Activated CD4-positive, CD25-positive, alpha-beta regulatory T cell treated with anti-CD3 and anti-CD28 coated beads, Interleukin-2, amount 50 U/mL, for 72 hours (primary cell): ENCODE measurements around the gene CLHC1.

ENCODE experiments used
- DNase-seq: peaks from one replicate; pipeline ENCODE4 v3.0.0; 2021

The CLHC1 gene

DNA sequence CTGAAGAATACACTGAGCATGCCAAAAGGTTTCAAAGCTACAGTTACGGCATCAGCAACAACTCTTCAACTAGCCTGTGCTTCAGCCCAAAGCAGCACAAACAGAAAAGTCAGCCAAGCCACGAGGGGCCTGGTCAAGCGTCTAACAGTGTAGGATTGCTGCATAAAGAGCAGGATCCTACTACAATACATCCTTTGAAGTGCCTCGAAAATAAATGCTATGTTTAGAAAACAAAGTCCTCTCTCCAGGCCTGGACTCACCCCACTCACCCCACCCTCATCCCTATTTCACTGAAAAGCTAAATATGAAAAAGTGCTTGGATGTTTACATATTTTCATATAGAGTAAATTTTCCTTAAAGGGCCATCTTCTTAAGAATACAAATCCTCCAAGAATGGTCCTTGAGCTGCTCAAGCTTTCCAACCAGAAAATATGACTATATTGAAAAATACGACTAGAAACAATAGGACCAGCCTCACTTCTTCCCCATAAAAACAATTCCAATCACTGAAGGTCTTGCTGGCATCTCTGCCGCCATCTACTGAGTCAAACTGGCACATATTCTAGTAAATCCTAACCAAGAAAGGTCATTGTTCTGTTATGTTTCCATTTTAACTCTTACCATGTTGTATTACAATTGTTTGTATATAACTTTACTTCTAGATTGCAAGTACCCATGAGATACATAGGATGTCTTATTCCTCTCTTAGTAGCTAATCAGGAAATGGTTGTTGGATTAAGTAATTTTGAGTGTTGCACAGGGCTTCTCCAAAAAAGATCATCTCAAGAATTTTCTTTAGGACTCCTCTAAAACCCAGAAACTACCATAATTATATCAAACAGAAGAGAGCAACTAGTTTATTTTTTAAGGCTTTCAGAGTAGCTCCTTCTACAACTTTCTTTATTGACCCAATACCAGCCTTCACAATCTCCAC, 63.6 kb downstream of the CLHC1 start:
- DNase-seq = no peak

DNA sequence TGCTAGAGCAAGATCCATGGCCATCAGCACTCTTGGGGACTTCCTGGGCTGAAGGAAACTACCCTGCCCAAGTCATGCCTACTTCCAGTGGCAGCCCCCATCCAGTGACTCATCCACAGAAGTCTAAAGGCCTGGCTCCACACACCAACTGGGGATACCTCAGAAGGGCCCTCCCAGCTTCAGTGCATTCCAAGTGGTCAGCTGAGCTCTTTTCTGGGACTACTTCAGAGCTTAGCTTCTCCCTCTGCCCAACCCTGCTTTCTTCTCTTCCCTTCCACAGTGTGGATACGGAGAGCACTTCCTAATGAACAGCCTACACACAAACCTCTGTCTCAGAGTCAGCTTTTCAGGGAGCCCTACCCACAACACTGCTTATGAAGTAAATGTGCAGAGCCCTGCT, 66.5 kb downstream of the CLHC1 start:
- DNase-seq = no peak

DNA sequence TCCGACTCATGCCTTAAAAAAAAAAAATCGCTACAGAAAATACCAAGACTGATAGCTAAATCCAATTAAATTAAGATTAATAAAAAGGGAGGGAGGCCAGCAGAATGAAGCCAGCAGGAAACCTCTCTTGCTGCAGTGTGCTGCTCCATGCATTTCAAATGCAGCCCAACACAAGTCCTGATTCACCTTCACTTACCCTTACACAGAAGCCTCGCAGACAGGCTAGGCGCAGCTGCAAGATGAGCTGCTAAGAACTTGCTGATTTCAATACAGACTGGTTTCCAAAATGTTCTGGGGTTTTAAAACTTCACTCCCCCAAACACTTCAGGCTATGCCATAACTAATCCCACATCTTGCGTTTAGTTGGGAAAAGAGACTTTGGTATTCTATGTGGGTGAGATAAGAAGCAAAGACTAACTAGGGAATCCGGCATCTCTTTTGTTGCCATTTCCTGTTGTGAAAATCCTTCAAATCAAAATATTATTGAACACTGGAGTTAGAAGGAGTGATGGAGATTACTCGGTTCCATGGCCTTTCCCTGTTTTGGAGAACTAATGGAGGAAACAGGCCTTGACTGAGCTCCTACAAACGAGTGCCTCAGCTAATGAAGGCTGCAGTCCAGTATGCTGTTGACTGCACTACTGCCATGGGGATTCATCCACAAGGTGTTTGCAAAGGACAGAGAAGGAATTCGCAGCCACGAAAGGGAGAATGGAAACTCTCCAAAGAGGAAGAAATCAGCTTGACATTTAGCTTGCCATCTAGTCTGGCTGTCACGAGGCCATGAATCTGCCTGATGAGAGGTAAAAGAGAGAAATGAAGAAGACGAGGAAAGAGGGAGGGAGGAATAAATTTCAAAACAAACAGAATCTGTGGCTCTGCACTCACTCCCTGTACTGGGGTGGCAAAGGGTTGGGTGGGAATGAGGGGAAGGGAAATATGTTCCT, 67.3 kb downstream of the CLHC1 start:
- no peak for DNase-seq

DNA sequence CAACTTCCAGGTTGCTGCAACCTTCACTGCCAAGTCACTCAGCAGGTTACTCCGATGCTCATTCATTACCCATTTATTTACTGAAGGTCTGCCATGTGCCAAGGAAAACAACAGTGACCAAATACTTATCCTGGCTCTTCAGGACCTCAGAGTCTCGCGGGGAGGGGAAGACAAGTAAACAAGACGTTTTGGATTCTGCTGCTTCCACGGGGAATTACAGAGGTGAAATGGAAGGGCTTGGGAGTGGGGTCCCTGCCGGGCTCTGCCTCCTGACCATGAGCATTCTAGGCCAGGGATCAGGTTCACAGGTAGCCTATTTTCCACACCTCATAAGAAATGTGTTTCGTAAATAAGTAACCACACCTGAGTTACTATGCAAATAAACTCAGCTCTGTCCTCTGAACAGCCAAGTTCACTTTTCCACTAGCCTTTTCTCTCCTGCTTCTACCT, 68.1 kb downstream of the CLHC1 start:
- no peak for DNase-seq

DNA sequence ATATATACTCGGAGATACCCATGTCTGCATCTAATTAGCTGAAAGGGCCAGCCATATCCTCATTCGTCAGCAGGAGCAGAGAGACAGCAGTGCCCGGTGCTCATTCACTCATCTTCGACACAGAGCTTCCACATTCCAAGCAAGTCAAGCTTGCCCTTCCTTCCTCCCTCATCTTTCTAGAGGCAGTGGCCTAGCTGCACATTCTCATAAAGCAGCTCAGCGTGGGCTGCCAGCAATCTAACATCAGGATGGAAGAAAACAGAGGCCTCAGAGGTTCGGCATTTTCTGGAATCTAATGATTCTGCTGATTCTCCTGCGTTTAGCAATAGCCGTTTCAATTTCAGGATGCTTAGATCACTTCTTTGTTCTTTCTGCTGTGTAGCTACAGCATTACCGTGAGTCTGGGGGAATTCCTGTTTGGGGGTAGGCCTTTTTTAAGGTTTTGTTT, 68.8 kb downstream of the CLHC1 start:
- DNase-seq = no peak

DNA sequence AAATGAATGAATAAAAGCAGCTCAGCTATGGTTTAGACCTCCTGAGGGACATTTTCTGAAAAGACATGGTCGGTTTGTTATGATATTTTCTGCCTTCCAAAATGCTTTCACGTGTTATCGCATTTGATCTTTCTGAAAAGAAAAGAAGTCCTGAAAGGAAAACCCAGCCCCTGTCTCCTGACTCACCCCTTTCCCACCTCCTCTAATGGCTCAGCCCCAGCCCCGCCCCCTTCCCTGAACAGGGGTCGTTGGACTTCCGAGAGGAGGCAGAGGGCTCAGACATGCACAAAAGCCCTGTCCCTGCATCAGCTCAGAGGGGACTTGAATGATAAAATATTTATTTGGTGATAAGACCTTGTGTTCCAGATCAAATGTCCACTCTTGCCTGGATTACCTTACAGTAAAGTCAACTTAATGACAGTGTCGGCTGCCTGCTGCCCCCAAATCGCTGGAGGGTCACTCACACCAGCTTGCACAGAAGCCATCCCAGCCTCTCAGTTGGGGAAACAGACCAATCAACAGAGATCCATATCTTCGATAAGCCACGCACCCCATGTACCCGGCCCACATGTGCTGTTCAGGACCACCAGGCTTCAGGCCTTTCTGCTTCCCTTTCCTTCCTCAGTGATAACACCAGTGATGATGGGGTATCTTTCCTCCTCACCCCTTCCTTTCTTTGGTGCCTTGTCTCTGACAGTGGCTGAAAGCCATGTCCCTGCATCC, 69.6 kb downstream of the CLHC1 start:
- DNase-seq = no peak

DNA sequence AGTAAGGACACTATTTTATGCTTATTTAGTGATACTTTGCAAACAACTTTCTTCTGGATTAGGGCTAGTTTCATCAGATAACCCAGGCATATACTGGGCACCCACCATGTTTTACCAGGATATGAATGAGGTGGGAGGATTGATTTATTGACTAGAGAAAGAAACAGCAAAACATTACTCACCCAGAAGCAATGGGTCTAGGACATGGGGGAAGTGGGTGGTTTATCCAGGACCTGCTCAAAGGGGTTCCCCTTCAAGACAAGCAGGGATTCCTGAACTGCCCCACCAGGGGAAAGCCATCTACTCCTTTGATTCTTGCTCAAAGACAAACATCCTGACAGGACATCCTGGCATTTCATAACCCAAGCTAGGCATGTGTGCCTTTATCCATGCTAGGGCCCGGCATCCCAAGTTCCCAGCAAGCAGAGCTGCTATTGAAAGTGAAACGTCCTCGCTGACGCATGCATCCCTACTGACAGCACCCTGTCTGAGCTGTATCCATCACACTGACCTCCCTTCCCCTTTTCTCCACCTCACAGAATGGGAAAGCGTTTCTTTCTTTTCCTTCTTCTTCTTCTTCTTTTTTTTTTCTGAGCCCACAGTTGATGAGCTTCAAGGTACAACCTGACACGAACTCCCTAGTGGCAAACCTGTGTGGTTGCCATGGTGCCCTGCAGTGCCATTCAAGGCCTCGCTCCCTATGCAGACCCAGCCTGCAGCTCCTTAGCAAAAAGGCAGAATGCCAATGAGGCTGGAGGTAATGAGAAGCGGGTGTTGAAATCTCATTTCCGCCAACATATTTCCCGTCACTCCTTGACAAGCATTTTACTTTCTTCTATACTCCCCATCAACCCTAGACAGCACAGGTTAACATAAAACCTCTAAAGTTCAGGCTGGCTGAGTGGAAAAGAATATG, 70.5 kb downstream of the CLHC1 start:
- no peak for DNase-seq

DNA sequence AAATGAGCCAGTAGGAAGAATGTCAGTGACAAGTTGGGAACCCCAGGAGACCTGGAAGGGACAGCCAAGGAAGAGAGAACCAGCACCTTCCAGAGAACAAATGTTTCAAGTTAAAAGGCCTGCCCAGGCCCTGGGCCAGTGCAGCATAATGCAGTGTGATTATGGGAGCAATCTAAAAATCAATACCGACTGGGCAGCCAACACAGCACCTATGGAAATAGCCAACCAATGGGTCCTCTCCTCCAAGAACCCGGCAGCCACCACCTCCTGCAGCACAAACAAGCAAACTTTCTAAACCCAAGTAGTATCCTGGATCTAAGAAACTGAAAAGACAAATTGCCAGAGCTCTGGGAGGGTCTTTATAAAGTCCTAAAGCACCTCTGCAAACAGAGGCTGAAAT, 71.7 kb downstream of the CLHC1 start:
- DNase-seq = no peak

DNA sequence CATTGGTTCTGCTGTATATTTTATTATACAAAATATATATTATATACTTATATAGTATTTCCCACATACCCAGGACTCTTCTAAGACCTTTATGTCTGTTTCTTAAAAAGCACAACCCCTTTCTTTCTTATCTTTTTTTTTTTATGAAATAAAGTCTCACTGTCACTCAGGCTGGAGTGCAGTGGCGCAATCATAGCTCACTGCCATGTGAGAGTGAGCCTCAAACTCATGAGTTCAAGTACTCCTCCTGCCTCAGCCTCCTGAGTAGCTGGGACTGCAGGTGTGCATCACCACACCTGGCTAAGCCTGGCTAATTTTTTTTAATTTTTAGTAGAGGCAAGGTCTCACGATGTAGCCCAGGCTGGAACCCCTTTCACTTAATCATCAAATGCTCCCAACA, 72.3 kb downstream of the CLHC1 start:
- no peak for DNase-seq

DNA sequence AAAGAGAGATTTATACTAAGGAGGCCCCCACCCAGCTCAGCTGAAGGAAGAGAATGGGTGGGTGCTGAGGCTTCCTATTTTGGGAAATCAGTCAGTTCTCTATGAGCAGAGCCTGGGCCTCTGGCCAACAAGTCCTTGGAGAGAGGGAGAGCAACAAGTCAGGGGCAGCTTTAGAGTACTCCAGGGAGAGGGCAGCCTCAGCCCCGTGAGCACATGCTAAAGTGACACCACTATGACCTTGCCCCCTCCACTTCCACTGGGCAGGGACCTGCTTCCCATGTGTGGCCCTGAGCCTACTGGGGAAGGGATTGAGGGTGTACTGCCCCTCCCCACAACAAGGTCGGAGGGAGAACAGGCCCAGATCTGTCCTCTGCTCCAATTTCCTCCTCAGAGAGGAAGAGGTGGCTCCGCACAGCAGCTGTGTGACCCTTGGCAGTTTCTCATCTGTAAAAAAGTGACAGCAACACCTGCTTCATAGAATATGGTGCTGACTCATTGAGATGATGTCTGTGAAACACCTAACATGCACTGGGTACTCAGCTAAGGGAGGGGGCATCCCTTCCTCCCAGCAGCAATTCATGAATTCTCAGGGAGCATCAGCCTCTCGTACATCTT, 72.9 kb downstream of the CLHC1 start:
- DNase-seq = no peak

DNA sequence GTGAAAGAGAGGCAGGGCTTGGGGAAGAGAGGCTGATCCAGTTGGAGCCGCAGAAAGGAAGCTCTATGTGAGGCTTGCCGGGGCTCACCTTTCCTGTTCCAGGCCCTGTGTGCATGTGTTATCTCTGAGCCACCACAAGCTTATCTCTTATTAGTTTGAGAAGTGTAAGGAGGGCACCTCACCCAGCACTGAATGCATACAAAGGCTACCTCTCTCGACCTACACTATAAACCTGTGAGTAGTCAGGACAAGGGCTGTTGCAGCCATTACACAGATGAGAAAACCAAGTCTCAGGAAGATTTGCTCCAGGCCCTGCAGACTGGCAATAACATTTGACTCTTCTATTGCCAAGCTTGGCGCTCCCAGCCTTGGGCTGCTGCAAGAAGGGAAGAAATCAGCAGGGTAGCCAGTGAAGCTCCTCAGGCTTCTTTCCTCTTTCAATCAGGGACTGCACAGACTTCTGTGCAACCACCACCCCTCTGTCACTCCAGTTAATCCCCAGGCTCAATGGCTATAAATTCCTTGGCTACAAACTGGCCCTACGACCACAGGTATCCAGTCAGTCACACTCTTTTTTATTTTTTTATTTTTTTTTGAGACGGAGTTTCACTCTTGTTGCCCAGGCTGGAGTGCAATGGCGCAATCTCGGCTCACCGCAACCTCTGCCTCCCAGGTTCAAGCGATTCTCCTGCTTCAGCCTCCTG, 73.8 kb downstream of the CLHC1 start:
- DNase-seq = no peak

DNA sequence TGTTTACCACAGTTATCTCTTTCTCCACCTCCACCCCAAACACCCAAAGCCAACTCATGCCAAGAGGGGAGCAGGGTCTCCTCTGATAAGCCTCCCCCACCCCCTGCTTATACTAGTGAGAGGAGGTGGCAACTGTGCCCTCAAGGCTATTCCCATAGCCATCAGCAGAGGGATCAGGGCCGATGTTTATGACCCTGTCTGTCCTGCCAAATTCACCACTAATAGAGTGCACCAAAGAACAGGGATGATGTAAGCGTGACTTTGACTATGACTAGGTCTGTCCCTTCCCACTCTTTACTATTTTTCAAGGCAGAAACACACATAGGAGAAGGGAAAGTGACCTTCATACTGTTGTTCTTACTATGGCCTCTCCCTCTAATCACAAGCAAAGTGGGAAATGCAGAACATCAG, 74.6 kb downstream of the CLHC1 start:
- DNase-seq = no peak

DNA sequence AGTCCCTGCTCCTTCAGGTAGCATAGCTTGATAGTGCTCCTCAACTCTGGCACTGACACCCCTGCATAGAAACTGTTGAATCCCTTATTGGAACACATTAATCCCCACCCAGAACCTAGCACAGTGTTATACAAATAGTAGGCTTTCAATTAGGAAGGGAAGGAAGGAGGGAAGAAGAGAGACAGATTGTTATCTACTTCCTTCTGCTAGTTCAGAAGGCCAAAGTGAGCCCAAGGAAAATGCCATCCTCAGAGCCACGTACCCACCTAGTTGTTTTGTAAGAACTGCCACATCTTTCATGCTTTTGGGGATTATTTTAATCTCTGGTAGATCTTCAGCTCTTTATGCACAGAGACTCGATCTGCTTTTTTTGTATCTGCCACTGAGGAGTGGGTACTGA, 75.1 kb downstream of the CLHC1 start:
- no peak for DNase-seq

DNA sequence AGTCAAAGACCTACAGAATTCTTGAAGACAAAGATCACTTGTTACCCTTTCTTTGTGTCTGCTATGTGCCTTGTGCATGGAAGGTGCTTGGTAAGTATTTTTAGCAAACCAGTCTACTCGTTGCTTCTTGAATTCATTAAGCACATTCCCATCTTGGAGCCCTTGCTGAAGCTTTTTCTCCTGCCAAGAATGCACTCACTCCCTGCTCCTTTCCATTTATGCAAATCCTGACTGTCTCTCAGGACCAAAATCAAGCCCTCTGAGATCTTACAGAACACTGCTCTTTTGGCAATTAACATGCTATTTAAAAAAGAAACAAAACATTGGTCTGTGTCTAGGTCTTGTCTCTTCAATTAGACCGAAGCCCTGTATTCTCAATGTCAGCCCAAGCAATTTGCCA, 75.8 kb downstream of the CLHC1 start:
- DNase-seq = no peak

DNA sequence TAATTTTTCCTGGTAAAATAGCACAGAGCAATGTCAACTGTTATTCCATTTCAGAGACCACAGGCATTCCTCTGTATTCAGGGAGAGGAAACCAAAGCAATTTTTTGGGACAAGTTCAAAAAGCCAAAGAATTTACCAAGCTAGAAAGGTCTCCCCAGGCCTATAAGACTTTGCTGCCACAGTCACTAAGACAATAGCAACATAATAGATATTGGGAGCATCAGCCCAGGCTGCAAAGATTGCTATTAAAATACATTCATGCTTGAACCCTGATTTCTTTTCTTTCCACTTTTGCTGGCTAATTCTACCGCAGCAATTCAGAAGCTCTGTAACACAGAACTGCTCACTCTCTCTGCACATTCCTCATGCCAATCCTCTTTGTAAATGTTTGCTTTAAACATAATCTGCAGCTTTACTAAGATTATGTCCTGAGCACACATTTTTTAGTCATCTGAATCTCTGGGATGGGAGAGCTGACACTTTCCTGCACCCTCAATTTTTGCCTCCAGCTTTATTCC, 76.3 kb downstream of the CLHC1 start:
- no peak for DNase-seq

DNA sequence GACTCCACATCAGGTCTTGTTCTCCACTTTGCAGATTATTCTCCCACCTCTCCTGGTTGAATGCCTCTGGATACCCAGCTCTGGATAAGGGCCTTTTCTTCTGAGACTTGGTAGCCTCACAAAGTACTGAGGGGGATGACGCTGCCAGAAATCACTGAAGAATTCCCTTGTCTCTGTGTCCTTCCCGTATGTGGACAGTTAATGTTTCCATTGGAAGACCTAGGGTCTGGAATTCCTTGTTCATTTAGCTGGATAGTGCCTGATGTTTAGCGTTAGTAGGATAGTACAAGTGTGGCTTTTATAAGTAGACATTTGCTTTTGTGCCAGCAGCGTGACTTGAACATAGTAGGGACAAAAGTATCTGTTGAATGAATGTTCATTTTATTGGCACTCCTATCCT, 76.9 kb downstream of the CLHC1 start:
- no peak for DNase-seq

DNA sequence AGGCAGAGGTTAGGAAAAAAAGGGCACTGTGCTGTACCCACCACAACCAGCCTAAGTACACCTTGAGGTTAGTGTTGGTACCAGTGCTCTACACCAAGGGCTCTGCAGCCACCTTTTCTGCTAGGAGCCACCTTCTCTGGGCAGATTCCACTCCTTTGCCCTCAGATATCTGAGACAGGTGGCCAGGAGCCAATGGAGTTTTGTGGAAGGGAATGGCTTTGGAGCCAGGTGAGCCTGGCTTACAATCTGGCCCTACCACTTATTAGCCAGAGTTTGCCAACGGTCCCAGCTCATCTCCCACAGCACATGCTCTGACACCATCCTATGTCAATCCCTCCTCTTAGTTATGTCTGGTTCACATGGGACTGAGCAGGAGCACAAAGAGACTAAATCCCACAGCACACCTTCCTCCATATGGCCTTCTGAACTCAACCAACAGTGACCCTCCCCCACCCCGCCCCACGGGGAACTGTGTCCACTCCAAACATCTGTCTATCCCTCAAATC, 77.5 kb downstream of the CLHC1 start:
- no peak for DNase-seq

DNA sequence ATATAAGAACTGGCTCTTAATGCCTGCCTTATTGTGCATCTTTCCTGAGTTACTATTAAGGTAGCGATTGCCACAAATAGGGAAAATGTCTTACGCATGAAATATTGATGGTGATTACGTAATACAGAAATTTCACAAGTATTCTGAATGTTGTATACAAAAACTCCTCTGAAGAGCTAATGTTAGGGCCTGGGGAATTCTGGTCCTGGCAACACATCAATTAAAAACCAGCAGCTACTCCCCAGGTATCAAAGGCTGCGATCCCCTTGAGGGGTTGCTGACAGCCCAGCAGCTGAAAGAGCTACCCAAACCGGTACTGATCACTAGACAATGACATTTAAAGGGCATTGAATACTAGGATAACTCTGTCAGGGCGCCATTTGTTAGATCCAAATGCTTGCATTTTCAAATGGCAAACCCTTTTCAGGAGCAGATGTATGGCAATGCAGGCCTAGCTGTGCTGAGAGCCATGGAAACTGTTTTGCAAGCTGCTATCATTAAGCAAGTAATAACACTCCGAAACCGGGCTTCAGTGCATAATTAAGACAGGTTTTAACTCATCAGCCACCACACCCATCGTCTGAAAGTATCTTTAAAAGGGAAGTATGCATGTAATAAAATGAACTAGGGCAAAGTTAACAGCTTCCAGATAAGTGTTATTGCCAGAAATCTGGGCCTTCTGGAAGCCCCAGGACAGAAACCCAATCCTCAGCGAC, 78.4 kb downstream of the CLHC1 start:
- no peak for DNase-seq
